ENCODE results near the gene CAPN8. TPM values are rescaled to one million over a fixed set of nuclear protein-coding genes. Genes with fewer than 3 reads are reported as not detected.

Gene CAPN8
- total RNA-seq, 1 experiment from 2014 or later, result 0.54 TPM

GRCh38 chr1:223657978-223658377, 7.5 kb downstream of the CAPN8 start:
- Histone ChIP-seq H3K4me2 (ENCODE audit: low read length) (no peak overlapping the region), H3K79me2 (ENCODE audit: insufficient read depth, low read length) (no peaks in the 10 kb centered on the region), H3K4me3 (replicated peaks in 1 of 2; ENCODE audit: low read depth in 1 of 2, low read length in 2 of 2) (no peak overlapping the region), H3K9ac (ENCODE audit: low read length) (no peak overlapping the region), H3K36me3 (ENCODE audit: control insufficient read depth in 1 of 2, insufficient read depth in 2 of 2, low read length in 2 of 2) (no peaks in the 10 kb centered on the region), H3K27ac (ENCODE audit: low read depth, low read length) (no peak overlapping the region), H4K20me1 (ENCODE audit: insufficient read depth) (no peaks in the 10 kb centered on the region), H3K4me1 (ENCODE audit: control insufficient read depth in 1 of 2, insufficient read depth in 2 of 2, low read length in 2 of 2) (peaks cover 15 to 23% of the 10 kb centered on the region in 2 experiments), H2AFZ (ENCODE audit: low read depth, low read length, poor library complexity, severe bottlenecking) (no peak overlapping the region), H3K27me3 (ENCODE audit: insufficient read depth, low read length) (no peaks in the 10 kb centered on the region), H3K9me2 (ENCODE audit: insufficient read depth) (no peaks in the 10 kb centered on the region), H3K9me3 (ENCODE audit: control insufficient read depth in 1 of 2, insufficient read depth in 1 of 2, low read depth in 1 of 2, low read length in 2 of 2) (no peaks in the 10 kb centered on the region)
- intact Hi-C loops (cut with micrococcal nuclease), result no loop called here
- no peak for DNase-seq (ENCODE audit: low read depth, low spot score)
- POLR2A ChIA-PET, result no interaction called here
- RAD21 ChIA-PET (ENCODE audit: low non-redundant PET in 1 of 2, low total read pairs in 2 of 2, uncharacterized antibody in 2 of 2, unreplicated experiment in 2 of 2), result no interaction called here
- no TSS peak for BruUV-seq (replicated peaks)
- CTCF ChIA-PET, result no interaction called here
- TF ChIP-seq FOSL1 (IDR thresholded peaks at IDR 0.05; ENCODE audit: low read depth), result no peak
- TF ChIP-seq CTCF (IDR thresholded peaks at IDR 0.05 in 2 of 3, conservative IDR thresholded peaks at IDR 0.05 in 1 of 3; ENCODE audit: borderline replicate concordance in 1 of 3, insufficient read depth in 1 of 3, low read depth in 2 of 3, low read length in 2 of 3), result no peak
- no peak for TF ChIP-seq RAD21 (IDR thresholded peaks at IDR 0.05; ENCODE audit: low read depth)
- no peak for TF ChIP-seq REST (IDR thresholded peaks at IDR 0.05; ENCODE audit: low read depth)
- no peak for TF ChIP-seq ELF1 (IDR thresholded peaks at IDR 0.05; ENCODE audit: borderline replicate concordance, low read depth)
- no peak for TF ChIP-seq CEBPB (IDR thresholded peaks at IDR 0.05; ENCODE audit: low read depth)
- no peak for TF ChIP-seq YY1 (IDR thresholded peaks at IDR 0.05; ENCODE audit: extremely low read depth, insufficient replicate concordance, low read depth, low read length)
- TF ChIP-seq EGR1 (IDR thresholded peaks at IDR 0.05; ENCODE audit: low read depth), result no peak
- no peak for ATAC-seq
